Iris pigment epithelial cell (primary cell): ENCODE data around the gene MCEE.
A peak's percentile ranks its signal among the peaks of the same experiment; 100 is the strongest.

Source experiments
- DNase-seq: peaks from one replicate; pipeline ENCODE4 v3.0.0-alpha.2; 2011; ENCODE audit warnings: low read depth

The MCEE gene

GRCh38 chr2:71082402-71083252 lies 47.4 kb downstream of the MCEE start:
- no peak for DNase-seq

GRCh38 chr2:71078624-71079023 lies 51.4 kb downstream of the MCEE start:
- no peak for DNase-seq

- DNase-seq = no peak
Observed at GRCh38 chr2:71074893-71075395, 55.1 kb downstream of the MCEE start.

- no peak for DNase-seq
Observed at GRCh38 chr2:71073475-71073874, 56.6 kb downstream of the MCEE start.

- DNase-seq = no peak
Observed at GRCh38 chr2:71072492-71072891, 57.5 kb downstream of the MCEE start.

GRCh38 chr2:71071681-71072398 lies 58.2 kb downstream of the MCEE start:
- no peak for DNase-seq

GRCh38 chr2:71070294-71071093 lies 59.5 kb downstream of the MCEE start:
- DNase-seq = peak; percentile 41

GRCh38 chr2:71069376-71069775 lies 60.7 kb downstream of the MCEE start:
- DNase-seq = peak; percentile 33

- peak; percentile 93 for DNase-seq
Observed at GRCh38 chr2:71068218-71069035, 61.6 kb downstream of the MCEE start, which contains the start of gene NAGK. NAGK (plus strand) TSS chr2:71068648; CDS start chr2:71068684, 36 bp downstream.

GRCh38 chr2:71067567-71068217 lies 62.3 kb downstream of the MCEE start:
- DNase-seq = peak; percentile 5

- DNase-seq = no peak
Observed at GRCh38 chr2:71066856-71067255, 63.2 kb downstream of the MCEE start.

GRCh38 chr2:71064754-71065621 lies 65.0 kb downstream of the MCEE start:
- peak; percentile 45 for DNase-seq

GRCh38 chr2:71064110-71064611 lies 65.9 kb downstream of the MCEE start:
- no peak for DNase-seq

- no peak for DNase-seq
Observed at GRCh38 chr2:71063216-71063615, 66.8 kb downstream of the MCEE start.

- no peak for DNase-seq
Observed at GRCh38 chr2:71060871-71061270, 69.2 kb downstream of the MCEE start.

GRCh38 chr2:71060211-71060610 lies 69.8 kb downstream of the MCEE start:
- DNase-seq = no peak
